ENCODE measurements around the gene ALOX12. TPM values are rescaled to one million over a fixed set of nuclear protein-coding genes. Genes with fewer than 3 reads are reported as not detected.
"Not testable (repeated sequence)": the region's sequence is repeated elsewhere in the genome, so short reads cannot be mapped to it uniquely, and the experiment has no call there.

Gene ALOX12
- total and polyA plus RNA-seq, 12 donors = 0.16 to 0.39 (median 0.23) TPM; not detected in 9

DNA sequence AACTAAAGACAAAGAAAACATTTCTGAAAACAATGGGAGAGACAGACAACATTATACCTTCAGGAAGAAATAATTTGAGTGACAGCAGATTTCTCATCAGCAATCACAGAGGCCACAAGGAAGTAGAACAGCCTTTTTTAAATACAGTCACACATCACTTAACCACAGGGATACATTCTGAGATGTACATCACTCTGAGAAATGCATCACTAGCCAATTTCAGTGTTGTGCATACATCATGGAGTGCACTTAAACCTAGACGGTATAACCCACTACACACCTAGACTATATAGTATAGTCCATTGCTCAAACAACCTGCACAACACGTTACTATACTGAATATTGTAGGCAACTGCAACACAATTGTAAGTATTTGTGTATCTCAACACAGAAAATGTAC lies 24.9 kb upstream of the ALOX12 start:
- no peak for TF ChIP-seq POLR2A (IDR thresholded peaks at IDR 0.05)
- TF ChIP-seq, protein P1, sequence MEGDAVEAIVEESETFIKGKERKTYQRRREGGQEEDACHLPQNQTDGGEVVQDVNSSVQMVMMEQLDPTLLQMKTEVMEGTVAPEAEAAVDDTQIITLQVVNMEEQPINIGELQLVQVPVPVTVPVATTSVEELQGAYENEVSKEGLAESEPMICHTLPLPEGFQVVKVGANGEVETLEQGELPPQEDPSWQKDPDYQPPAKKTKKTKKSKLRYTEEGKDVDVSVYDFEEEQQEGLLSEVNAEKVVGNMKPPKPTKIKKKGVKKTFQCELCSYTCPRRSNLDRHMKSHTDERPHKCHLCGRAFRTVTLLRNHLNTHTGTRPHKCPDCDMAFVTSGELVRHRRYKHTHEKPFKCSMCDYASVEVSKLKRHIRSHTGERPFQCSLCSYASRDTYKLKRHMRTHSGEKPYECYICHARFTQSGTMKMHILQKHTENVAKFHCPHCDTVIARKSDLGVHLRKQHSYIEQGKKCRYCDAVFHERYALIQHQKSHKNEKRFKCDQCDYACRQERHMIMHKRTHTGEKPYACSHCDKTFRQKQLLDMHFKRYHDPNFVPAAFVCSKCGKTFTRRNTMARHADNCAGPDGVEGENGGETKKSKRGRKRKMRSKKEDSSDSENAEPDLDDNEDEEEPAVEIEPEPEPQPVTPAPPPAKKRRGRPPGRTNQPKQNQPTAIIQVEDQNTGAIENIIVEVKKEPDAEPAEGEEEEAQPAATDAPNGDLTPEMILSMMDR (IDR thresholded peaks at IDR 0.05) = no peak
- WGBS, 4 donors = 71 to 90% (median 86%) methylated on average over 2 of the region's 2 CpGs
- no peaks in the 10 kb centered on the region for H3K27me3 ChIP-seq
- intact Hi-C loops (cut with DNase I) = no loop called here
- no peak overlapping the region for H3K4me3 ChIP-seq
- DNase-seq = no peak
- H3K36me3 ChIP-seq (replicated peaks in 1 of 2) = no peaks in the 10 kb centered on the region
- H3K4me1 ChIP-seq (replicated peaks in 1 of 2) = no peaks in the 10 kb centered on the region
- no peaks in the 10 kb centered on the region for H3K9me3 ChIP-seq (replicated peaks in 1 of 3)
- no peak overlapping the region for H3K27ac ChIP-seq

DNA sequence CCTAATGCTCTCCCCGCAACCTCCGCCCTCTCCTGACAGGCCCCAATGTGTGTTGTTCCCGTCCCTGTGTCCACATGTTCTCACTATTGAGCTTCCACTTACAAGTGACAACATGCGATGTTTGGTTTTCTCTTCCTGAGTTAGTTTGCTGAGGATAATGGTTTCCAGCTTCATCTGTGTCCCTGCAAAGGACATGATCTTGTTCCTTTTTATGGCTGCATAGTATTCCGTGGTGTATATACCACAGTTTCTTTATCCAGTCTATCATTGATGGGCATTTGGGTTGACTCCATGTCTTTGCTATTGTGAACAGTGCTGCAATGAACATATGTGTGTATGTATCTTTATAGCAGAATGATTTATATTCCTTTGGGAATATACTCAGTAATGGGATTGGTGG lies 16.4 kb upstream of the ALOX12 start:
- H3K27ac ChIP-seq; DNase-seq; H3K27me3 ChIP-seq; H3K36me3 ChIP-seq (replicated peaks in 1 of 2); H3K4me3 ChIP-seq; intact Hi-C loops (cut with DNase I); H3K4me1 ChIP-seq (replicated peaks in 1 of 2); H3K9me3 ChIP-seq (replicated peaks in 1 of 3): not testable (repeated sequence)
- WGBS, 4 donors = 89 to 94% (median 93%) methylated on average over 5 of the region's 5 CpGs

DNA sequence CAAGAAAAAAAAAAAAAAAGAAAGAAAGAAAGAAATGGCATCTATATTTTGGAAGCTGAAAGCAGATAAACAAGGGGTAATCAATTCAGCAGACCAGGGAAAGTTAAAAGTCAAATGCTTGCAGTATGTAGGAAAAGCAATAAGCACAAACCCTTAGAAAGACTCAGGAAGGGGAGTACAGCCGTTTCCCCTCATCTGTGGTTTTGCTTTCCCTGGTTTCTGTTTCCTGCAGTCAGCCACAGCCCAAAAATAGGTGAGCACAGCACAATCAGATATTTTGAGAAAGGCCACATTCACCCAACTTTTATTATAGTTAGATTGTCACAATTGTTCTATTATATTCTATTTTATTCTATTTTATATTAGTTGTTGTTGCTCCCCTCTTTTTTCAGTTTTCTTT lies 14.4 kb upstream of the ALOX12 start:
- Histone ChIP-seq H3K4me3 (no peak overlapping the region), H3K9me3 (replicated peaks in 1 of 3) (no peaks in the 10 kb centered on the region), H3K27ac (no peak overlapping the region), H3K27me3 (no peaks in the 10 kb centered on the region), H3K4me1 (replicated peaks in 1 of 2) (no peaks in the 10 kb centered on the region), H3K36me3 (replicated peaks in 1 of 2) (no peaks in the 10 kb centered on the region)
- WGBS, 4 donors = 42 to 83% (median 68%) methylated on average over 1 of the region's 1 CpG
- DNase-seq = no peak
- TF ChIP-seq, protein P1 (IDR thresholded peaks at IDR 0.05) = no peak
- TF ChIP-seq POLR2A (IDR thresholded peaks at IDR 0.05) = no peak
- intact Hi-C loops (cut with DNase I) = no loop called here

DNA sequence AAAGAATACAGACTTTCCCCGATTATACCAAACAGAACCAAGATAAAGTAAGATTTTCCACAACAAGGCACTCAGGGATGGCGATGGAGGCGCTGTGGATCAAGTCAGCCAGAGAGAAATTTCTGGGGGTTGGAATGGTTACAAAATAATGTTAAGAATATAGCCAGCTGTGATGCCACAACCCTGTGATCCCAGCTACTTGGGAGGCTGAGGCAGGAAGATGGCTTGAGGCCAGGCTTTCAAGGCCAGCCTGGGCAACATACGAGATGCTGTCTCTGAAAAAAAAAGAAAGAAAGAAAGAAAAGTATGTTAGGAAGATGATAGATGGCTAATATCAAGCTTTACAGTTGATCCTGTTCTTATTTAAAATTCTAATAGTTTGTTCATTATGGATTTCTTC lies 10.6 kb upstream of the ALOX12 start:
- 58 to 75% (median 69%) methylated on average over 4 of the region's 4 CpGs for WGBS, 4 donors
- H3K9me3 ChIP-seq (replicated peaks in 1 of 3) = no peaks in the 10 kb centered on the region
- no peaks in the 10 kb centered on the region for H3K4me1 ChIP-seq (replicated peaks in 1 of 2)
- intact Hi-C loops (cut with DNase I) = no loop called here
- H3K36me3 ChIP-seq (replicated peaks in 1 of 2) = no peaks in the 10 kb centered on the region
- TF ChIP-seq POLR2A (IDR thresholded peaks at IDR 0.05) = no peak
- TF ChIP-seq, protein P1 (IDR thresholded peaks at IDR 0.05) = no peak
- H3K27me3 ChIP-seq = no peaks in the 10 kb centered on the region
- no peak overlapping the region for H3K27ac ChIP-seq
- H3K4me3 ChIP-seq = no peak overlapping the region
- DNase-seq = peak in 1 of 7 donors; percentile 28

DNA sequence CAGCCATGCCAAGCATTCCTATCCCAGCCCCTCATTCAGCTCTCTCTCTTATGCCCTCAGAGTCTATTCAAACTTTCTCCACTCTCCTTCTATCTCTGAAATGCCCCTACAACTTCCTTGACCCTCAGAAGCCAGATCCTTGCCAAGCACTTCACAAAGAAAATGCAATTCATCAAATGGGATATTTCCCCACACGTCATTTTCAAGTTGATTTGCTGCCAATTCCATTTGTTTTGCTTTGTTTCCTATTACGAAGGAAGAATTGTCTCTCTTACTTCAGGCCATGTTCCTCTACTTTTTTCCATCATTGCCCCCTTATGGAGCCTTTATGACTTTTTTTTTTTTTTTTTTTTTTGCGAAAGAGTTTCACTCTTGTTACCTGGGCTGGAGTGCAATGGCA lies 9.2 kb upstream of the ALOX12 start:
- WGBS, 4 donors = 32 to 49% (median 35%) methylated on average over 3 of the region's 3 CpGs
- intact Hi-C loops (cut with DNase I) = no loop called here

More for the DNA sequence above, 9.2 kb upstream of the ALOX12 start:
- Histone ChIP-seq H3K9me3 (replicated peaks in 1 of 3) (no peaks in the 10 kb centered on the region), H3K36me3 (replicated peaks in 1 of 2) (no peaks in the 10 kb centered on the region), H3K4me1 (replicated peaks in 1 of 2) (no peaks in the 10 kb centered on the region), H3K4me3 (no peak overlapping the region), H3K27me3 (no peaks in the 10 kb centered on the region), H3K27ac (no peak overlapping the region)
- TF ChIP-seq, protein P1 (IDR thresholded peaks at IDR 0.05) = no peak
- no peak for TF ChIP-seq POLR2A (IDR thresholded peaks at IDR 0.05)
- no peak for DNase-seq
